ENCODE data around the gene STX1B.

The STX1B gene

GRCh38 chr16:31010585-31011325 lies at the start of gene STX1B:
STX1B (minus strand) TSS chr16:31010638; CDS start chr16:31010396, 242 bp downstream.
- no peak for TF ChIP-seq CTCF (IDR thresholded peaks at IDR 0.05; ENCODE audit: low read depth, low read length)
- H3K4me3 ChIP-seq (ENCODE audit: low read depth, low read length): peak within 1 kb of the TSS; percentile 63

DNA sequence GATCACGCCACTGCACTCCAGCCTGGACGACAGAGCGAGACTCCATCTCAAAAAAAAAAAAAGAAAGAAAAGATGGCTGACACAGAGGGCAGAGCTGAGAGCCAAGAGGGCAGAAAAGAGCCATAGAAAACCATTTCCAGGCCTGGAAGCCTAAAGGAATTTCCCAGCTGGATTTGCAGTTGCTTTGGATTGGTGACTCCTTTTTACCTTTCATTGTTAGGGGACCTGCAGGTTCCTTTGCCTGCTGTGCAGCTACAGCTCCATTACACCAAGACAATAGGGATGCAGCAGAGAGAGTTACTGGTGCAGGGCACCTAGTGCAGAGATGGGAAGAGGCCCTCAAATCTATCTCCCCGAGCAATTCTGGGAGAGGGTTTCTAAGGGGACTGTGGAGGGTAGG lies 45.2 kb upstream of the STX1B start:
- H3K4me3 ChIP-seq (ENCODE audit: low read depth, low read length): no peak overlapping the region
- no peak for TF ChIP-seq CTCF (IDR thresholded peaks at IDR 0.05; ENCODE audit: low read depth, low read length)

DNA sequence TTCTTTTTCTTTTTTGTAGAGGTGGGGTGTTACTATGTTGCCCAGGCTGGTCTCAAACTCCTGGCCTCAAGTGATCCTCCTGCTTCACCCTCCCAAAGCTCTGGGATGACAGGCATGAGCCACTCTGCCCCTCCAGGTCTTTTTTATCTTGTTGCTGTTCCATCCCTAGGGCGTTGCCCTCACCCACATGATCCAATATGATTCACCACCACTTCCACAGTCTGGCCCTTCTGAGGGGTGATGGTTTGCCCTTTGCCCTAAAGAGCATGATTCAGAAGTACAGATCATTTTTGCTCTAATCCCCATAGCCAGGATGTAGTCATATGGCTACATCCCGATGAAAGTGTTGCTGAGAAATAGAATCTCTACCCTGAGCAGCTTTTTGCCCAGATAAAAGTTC lies 41.7 kb upstream of the STX1B start:
- no peak for TF ChIP-seq CTCF (IDR thresholded peaks at IDR 0.05; ENCODE audit: low read depth, low read length)
- no peak overlapping the region for H3K4me3 ChIP-seq (ENCODE audit: low read depth, low read length)

DNA sequence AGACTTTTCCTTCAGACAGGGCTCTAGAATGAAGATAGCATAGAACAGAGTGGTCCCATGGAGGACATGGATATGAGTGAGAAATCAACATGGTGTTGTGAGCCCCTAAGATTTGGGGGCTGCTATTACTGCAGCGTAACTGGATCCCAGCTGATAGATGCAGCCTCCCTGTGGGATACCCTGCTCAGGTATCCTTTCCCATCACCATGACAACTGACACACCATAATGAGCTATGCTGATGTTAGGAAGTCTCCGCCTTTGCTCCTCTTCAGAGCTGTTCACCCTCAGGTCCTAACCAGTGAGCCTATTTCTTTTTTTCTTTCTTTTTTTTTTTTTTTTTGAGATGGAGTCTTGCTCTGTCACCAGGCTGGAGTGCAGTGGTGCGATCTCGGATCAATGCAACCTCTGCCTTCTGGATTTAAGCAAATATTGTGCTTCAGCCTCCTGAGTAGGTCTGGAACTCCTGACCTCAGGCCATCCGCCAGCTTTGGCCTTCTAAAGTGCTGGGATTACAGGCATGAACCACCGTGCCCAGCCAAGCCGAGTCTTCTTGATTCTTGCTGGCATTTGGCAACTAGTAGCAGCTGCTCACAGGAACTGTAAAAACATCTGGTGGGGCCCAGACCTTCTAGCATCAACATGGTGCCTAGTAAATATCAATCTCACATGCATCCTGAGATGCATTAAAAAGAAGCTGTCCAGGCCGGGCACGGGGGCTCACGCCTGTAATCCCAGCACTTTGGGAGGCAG lies 40.0 kb upstream of the STX1B start:
- H3K4me3 ChIP-seq (ENCODE audit: low read depth, low read length): no peak overlapping the region
- no peak for TF ChIP-seq CTCF (IDR thresholded peaks at IDR 0.05; ENCODE audit: low read depth, low read length)

DNA sequence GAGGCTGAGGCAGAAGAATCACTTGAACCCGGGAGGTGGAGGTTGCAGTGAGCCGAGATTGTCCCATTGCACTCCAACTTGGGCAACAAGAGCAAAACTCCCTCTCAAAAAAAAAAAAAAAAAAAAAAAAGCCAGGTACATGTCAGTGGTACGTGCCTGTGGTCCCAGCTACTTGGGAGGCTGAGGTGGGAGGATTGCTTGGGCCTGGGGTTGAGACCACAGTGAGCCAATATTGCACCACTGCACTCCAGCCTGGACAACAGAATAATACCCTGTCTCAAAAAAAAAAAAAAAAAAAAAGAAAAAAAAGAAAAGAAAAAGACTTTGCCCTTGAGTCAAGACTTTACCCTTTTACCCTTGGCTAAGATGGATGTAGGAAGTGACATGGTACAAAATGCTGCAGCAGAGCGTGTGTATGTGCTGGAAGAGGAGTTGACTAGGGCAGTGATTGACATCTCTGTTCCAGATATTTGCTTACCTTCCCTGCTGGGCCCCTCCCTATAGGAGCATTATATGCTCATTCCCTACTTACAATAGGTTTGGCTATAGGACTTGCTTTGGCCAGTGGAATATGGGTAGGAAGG lies 33.6 kb upstream of the STX1B start:
- no peak overlapping the region for H3K4me3 ChIP-seq (ENCODE audit: low read depth, low read length)
- no peak for TF ChIP-seq CTCF (IDR thresholded peaks at IDR 0.05; ENCODE audit: low read depth, low read length)

DNA sequence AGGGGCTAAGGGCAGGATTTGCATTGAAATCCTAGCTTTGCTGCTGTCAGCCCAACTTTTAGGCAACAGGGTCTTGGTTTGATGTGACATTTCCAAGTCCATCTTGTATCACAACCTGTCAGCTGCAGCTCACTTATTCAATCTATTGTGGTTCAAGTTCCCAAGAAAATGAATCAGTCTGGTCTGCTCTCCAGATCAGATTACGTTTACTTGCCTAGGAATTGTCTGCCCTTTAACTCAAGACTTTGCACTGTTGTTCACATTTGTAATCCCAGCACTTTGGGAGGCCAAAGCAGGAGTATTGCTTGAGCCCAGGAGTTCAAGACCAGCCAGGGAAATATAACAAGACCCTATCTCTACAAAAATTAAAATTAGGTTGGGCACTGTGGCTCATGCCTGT lies 32.9 kb upstream of the STX1B start:
- no peak overlapping the region for H3K4me3 ChIP-seq (ENCODE audit: low read depth, low read length)
- TF ChIP-seq CTCF (IDR thresholded peaks at IDR 0.05; ENCODE audit: low read depth, low read length): no peak

DNA sequence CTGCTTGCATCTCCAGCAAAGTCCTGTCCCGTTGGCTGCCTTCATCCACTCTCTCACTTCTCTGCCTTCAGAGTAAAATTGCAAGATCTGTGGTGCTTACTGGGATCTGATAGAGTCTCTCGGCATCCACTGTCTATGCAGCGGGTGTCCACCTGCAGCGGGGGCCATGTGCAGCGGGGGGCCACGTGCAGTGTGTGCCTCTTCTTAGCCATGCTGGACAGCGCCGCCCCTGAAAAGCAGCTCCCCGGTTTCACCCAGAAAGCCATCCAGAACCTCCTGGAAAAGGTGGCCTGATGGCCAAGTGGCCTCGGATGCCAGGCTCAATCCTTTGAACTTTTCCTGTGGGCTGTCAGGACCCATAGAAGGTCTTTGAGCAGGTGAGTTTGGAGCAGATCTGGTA lies 32.4 kb upstream of the STX1B start:
- no peak for TF ChIP-seq CTCF (IDR thresholded peaks at IDR 0.05; ENCODE audit: low read depth, low read length)
- H3K4me3 ChIP-seq (ENCODE audit: low read depth, low read length): no peak overlapping the region

All from WI38 (cell line).